NCI-H2171 treated with DMSO at 0.1 percent for 48 hours (cell line): Measurements from ENCODE around the gene LONRF2.

ENCODE experiments used
- DNase-seq: peaks from one replicate; lab custom pipeline; 2025; lab: John Stamatoyannopoulos, UW

The LONRF2 gene

GRCh38 chr2:100275200-100275589 is 47.1 kb downstream of the LONRF2 start:
- DNase-seq: no peak

- no peak for DNase-seq
These were observed 47.6 kb downstream of the LONRF2 start for GRCh38 chr2:100274566-100275199.

GRCh38 chr2:100274076-100274475 is 48.2 kb downstream of the LONRF2 start:
- DNase-seq: no peak

- no peak for DNase-seq
These were observed 48.9 kb downstream of the LONRF2 start for GRCh38 chr2:100273387-100273786.

- DNase-seq: no peak
These were observed 49.4 kb downstream of the LONRF2 start for GRCh38 chr2:100272841-100273329.

- no peak for DNase-seq
These were observed 51.1 kb downstream of the LONRF2 start for GRCh38 chr2:100271210-100271609.

GRCh38 chr2:100270381-100271146 is 51.7 kb downstream of the LONRF2 start:
- no peak for DNase-seq

GRCh38 chr2:100269889-100270288 is 52.4 kb downstream of the LONRF2 start:
- DNase-seq: no peak

- no peak for DNase-seq
These were observed 53.3 kb downstream of the LONRF2 start for GRCh38 chr2:100268986-100269385.

- no peak for DNase-seq
These were observed 54.5 kb downstream of the LONRF2 start for GRCh38 chr2:100267751-100268150.

GRCh38 chr2:100266126-100266525 is 56.2 kb downstream of the LONRF2 start:
- DNase-seq: no peak

- no peak for DNase-seq
These were observed 57.1 kb downstream of the LONRF2 start for GRCh38 chr2:100265226-100265625.

- no peak for DNase-seq
These were observed 57.6 kb downstream of the LONRF2 start for GRCh38 chr2:100264651-100265050.

GRCh38 chr2:100264121-100264520 is 58.2 kb downstream of the LONRF2 start:
- DNase-seq: no peak

- DNase-seq: peak; percentile 67
These were observed 59.6 kb downstream of the LONRF2 start for GRCh38 chr2:100262555-100263320.

- DNase-seq: no peak
These were observed 60.3 kb downstream of the LONRF2 start for GRCh38 chr2:100262046-100262445.

- DNase-seq: peak; percentile 73
These were observed 61.3 kb downstream of the LONRF2 start for GRCh38 chr2:100260712-100261620.

- DNase-seq: no peak
These were observed 63.2 kb downstream of the LONRF2 start for GRCh38 chr2:100259106-100259505.

- DNase-seq: no peak
These were observed 64.4 kb downstream of the LONRF2 start for GRCh38 chr2:100257939-100258338.

GRCh38 chr2:100256849-100257248 is 65.5 kb downstream of the LONRF2 start:
- no peak for DNase-seq

- DNase-seq: peak; percentile 16
These were observed 65.9 kb downstream of the LONRF2 start for GRCh38 chr2:100256416-100256815.
